ENCODE results near the gene FBXL16. TPM values are rescaled to one million over a fixed set of nuclear protein-coding genes. Genes with fewer than 3 reads are reported as not detected.
A peak's percentile ranks its signal among the peaks of the same experiment; 100 is the strongest.

Gene FBXL16
- total RNA-seq, 1 donor from 2014 or later = 3.9 TPM

DNA sequence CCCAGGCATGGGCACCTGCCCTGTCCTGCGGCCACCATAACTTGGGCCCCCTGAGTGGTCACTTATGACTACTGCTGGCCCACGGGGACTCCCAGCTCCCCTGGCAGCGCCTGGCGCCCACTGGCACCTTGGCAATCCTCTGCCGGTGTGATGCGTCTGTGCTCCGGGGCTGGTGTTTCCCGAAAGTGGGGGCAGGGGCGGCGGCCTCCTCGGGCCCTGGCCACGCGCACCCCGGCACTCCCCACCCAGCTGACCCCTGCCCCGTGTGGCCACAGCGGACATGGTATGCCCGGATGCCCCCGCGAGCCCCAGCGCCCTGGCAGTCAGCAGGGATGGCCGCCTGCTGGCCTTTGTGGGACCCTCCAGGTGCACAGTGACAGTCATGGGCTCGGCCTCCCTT lies 48.1 kb downstream of the FBXL16 start:
- no peak for DNase-seq (ENCODE audit: extremely low spot score, unreplicated experiment)
- H3K4me1 Mint-ChIP-seq (ENCODE audit: unreplicated experiment) = no peaks in the 10 kb centered on the region
- H3K36me3 Mint-ChIP-seq = no peaks in the 10 kb centered on the region
- no peak overlapping the region for H3K4me3 Mint-ChIP-seq
- H3K27me3 Mint-ChIP-seq = no peaks in the 10 kb centered on the region
- H3K9me3 Mint-ChIP-seq = no peaks in the 10 kb centered on the region
- H3K27ac Mint-ChIP-seq = no peak overlapping the region
- TF ChIP-seq, protein P1, sequence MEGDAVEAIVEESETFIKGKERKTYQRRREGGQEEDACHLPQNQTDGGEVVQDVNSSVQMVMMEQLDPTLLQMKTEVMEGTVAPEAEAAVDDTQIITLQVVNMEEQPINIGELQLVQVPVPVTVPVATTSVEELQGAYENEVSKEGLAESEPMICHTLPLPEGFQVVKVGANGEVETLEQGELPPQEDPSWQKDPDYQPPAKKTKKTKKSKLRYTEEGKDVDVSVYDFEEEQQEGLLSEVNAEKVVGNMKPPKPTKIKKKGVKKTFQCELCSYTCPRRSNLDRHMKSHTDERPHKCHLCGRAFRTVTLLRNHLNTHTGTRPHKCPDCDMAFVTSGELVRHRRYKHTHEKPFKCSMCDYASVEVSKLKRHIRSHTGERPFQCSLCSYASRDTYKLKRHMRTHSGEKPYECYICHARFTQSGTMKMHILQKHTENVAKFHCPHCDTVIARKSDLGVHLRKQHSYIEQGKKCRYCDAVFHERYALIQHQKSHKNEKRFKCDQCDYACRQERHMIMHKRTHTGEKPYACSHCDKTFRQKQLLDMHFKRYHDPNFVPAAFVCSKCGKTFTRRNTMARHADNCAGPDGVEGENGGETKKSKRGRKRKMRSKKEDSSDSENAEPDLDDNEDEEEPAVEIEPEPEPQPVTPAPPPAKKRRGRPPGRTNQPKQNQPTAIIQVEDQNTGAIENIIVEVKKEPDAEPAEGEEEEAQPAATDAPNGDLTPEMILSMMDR (conservative IDR thresholded peaks at IDR 0.05) = no peak

DNA sequence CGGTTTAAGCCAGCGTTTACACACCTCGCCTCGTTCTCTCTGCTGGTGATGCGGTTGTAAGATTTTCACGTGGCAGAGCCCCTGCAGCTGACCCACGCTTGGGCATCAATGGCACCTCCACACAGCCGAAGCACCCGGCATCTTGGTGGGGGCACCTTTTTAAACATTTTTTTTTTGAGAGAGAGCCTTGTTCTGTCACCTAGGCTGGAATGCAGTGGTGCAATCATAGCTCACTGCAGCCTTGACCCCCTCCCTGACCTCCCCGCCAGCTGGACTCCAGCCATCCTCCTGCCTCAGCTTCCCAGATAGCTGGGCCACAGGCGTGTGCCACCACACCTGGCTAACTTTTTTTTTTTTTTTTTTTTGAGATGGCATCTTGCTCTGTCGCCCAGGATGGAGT lies 51.6 kb downstream of the FBXL16 start:
- H3K9me3 Mint-ChIP-seq = no peaks in the 10 kb centered on the region
- DNase-seq (ENCODE audit: extremely low spot score, unreplicated experiment) = no peak
- no peaks in the 10 kb centered on the region for H3K36me3 Mint-ChIP-seq
- TF ChIP-seq, protein P1 (conservative IDR thresholded peaks at IDR 0.05) = no peak
- no peak overlapping the region for H3K27ac Mint-ChIP-seq
- H3K4me1 Mint-ChIP-seq (ENCODE audit: unreplicated experiment) = no peaks in the 10 kb centered on the region
- no peaks in the 10 kb centered on the region for H3K27me3 Mint-ChIP-seq
- no peak overlapping the region for H3K4me3 Mint-ChIP-seq

DNA sequence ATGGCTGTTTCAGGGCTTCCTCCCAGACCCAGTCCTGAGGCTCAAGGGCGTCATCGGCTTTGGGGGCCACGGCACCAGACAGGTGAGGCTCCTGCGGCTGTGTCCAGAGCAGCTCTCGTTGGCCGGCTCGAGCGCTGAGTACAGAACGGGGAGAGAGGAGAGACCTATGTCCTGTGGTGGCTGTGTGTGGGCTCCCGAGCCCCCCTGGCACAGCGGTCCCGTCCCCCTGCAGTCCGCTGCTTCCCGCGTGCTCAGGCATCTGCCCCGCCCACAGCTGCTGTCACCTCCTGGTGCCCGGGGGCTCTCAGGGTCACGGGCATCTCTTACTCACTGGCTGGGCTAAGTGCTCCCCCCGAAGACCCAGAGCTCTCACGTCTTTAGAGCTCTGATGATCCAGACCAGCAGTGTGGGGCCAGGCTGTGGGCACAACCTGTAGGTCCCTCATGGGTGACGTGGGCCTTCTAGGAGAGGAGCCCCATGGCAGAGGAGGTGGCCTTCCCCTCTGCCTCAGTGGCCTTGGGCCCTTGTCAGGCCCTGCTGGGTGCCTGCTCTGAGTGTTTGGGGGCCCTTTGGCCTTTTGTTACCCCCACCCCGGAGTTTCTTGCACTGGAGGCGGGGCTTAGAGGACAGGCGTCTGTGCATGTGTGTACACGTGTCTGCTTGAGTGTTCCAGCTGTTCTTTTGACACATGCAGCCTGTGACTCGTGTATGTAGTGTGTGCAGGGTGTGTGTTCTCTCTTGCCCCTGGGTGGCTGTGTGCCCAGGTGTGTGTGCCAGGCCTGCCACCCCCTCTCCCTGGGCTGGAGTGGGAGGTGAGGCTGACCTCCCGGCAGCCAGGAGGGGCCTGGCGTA lies 52.9 kb downstream of the FBXL16 start:
- Mint-ChIP-seq H3K27me3 (no peaks in the 10 kb centered on the region), H3K4me3 (peak overlapping the region; percentile 68), H3K9me3 (no peaks in the 10 kb centered on the region), H3K36me3 (no peaks in the 10 kb centered on the region), H3K4me1 (ENCODE audit: unreplicated experiment) (no peaks in the 10 kb centered on the region), H3K27ac (no peak overlapping the region)
- TF ChIP-seq, protein P1 (conservative IDR thresholded peaks at IDR 0.05) = no peak
- no peak for DNase-seq (ENCODE audit: extremely low spot score, unreplicated experiment)

DNA sequence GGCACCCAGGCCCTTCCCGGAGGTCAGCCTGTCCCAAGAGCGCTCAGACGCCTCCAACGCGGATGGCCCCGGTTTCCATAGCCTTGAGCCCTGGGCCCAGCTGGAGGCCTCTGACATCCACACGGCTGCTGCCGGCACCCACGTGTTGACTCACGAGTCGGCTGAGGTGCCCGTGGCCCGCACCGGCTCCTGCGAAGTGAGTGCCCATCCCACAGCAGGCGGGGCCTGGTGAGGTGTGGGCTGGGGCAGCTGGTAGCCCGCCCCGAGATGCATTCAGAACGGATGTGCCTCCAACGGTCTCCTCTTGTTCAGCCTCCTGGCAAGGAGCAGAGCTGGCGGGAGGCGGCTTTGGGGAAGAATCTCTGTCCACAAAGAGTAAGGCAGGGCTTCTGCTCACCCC lies 53.8 kb downstream of the FBXL16 start:
- TF ChIP-seq, protein P1 (conservative IDR thresholded peaks at IDR 0.05) = no peak
- no peaks in the 10 kb centered on the region for H3K27me3 Mint-ChIP-seq
- no peaks in the 10 kb centered on the region for H3K4me1 Mint-ChIP-seq (ENCODE audit: unreplicated experiment)
- H3K4me3 Mint-ChIP-seq = no peak overlapping the region
- no peaks in the 10 kb centered on the region for H3K9me3 Mint-ChIP-seq
- DNase-seq (ENCODE audit: extremely low spot score, unreplicated experiment) = no peak
- no peaks in the 10 kb centered on the region for H3K36me3 Mint-ChIP-seq
- H3K27ac Mint-ChIP-seq = no peak overlapping the region

DNA sequence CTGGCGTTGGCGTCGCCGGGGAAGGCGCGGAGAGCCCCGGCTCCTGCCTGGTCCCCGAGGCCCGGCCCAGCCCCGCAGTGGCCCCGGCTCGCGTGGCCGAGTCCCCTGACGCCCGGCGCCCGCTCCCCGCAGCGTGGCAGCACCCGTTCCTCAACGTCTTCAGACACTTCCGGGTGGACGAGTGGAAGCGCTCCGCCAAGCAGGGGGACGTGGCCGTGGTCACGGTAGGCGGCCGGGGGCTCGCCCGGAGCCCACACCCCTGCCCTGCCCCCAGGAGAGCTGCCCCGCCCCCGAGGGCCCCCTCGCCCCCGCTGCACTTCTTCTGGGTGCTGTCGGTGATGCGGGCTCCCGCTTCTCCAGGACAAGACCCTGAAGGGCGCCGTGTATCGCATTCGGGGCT lies 56.0 kb downstream of the FBXL16 start:
- no peak for DNase-seq (ENCODE audit: extremely low spot score, unreplicated experiment)
- TF ChIP-seq, protein P1 (conservative IDR thresholded peaks at IDR 0.05) = no peak
- no peaks in the 10 kb centered on the region for H3K9me3 Mint-ChIP-seq
- H3K27me3 Mint-ChIP-seq = no peaks in the 10 kb centered on the region
- H3K27ac Mint-ChIP-seq = peak overlapping the region; percentile 13
- H3K4me3 Mint-ChIP-seq = peak overlapping the region; percentile 80
- H3K36me3 Mint-ChIP-seq = no peaks in the 10 kb centered on the region
- H3K4me1 Mint-ChIP-seq (ENCODE audit: unreplicated experiment) = no peaks in the 10 kb centered on the region
